Left ventricle myocardium inferior (tissue), 1 donor: ENCODE results near the gene CACNA2D2. TPM values are rescaled to one million over a fixed set of nuclear protein-coding genes. Genes with fewer than 3 reads are reported as not detected.

Experiments
- DNase-seq: peaks from one replicate; pipeline ENCODE4 v3.0.0-alpha.2; 2020
- H3K27ac ChIP-seq: fragments of 200-600 bp; replicated peaks from 2 replicates; pipeline ENCODE4 v1.8.0; 2021
- H3K27me3 ChIP-seq: fragments of 200-600 bp; 2 replicates; pipeline ENCODE4 v1.8.0; 2021; ENCODE audit warnings: low read depth
- H3K36me3 ChIP-seq: fragments of 200-600 bp; 2 replicates; pipeline ENCODE4 v1.8.0; 2021
- H3K4me1 ChIP-seq: fragments of 200-600 bp; 2 replicates; pipeline ENCODE4 v1.8.0; 2021
- H3K4me3 ChIP-seq: fragments of 200-600 bp; 2 replicates; pipeline ENCODE4 v1.8.0; 2021; ENCODE audit warnings: mild to moderate bottlenecking, moderate library complexity
- H3K9me3 ChIP-seq: fragments of 200-600 bp; replicated peaks from 2 replicates; pipeline ENCODE4 v1.8.0; 2021
- CTCF ChIP-seq: fragments of 200-600 bp; IDR thresholded peaks from 2 replicates; pipeline ENCODE4 v1.8.0; 2021; ENCODE audit warnings: antibody characterized with exemption, mild to moderate bottlenecking, borderline replicate concordance
- intact Hi-C: fragments of 100-400 bp; cut with micrococcal nuclease; formaldehyde crosslinking; loops from one replicate; pipeline ENCODE4 v1.11.0; 2022
- total RNA-seq: library from RNA; stranded (reverse); fragmentation: NEBNext Ultra II Directional; extraction: Animal tissue kit (Norgen Biotek cat#: 25700); gene quantifications from one replicate; pipeline ENCODE4 v1.2.1, GENCODE V29; 2021
- donor health status: DM: no; HTN: yes; CAD: no; lungs with severe emphysema.

Gene CACNA2D2
- total RNA-seq, 1 donor from 2014 or later = 2.3 TPM

- H3K4me1 ChIP-seq = peaks cover 90% of the 10 kb centered on the region
- H3K27ac ChIP-seq = peak overlapping the region; percentile 95
- H3K4me3 ChIP-seq = peak overlapping the region; percentile 97
- peaks cover 3% of the 10 kb centered on the region for H3K36me3 ChIP-seq
- intact Hi-C loops = no loop called here
- H3K27me3 ChIP-seq = peaks cover 15% of the 10 kb centered on the region
- H3K9me3 ChIP-seq = no peaks in the 10 kb centered on the region
- no peak for TF ChIP-seq CTCF
- DNase-seq = peak; percentile 100
These were observed 166.1 kb downstream of the CACNA2D2 start for GRCh38 chr3:50337175-50337861.

- DNase-seq = no peak
- peaks cover 14% of the 10 kb centered on the region for H3K27me3 ChIP-seq
- H3K36me3 ChIP-seq = peaks cover 10% of the 10 kb centered on the region
- peak overlapping the region; percentile 97 for H3K4me3 ChIP-seq
- peaks cover 94% of the 10 kb centered on the region for H3K4me1 ChIP-seq
- no peaks in the 10 kb centered on the region for H3K9me3 ChIP-seq
- TF ChIP-seq CTCF = no peak
- intact Hi-C loops = no loop called here
- peak overlapping the region; percentile 95 for H3K27ac ChIP-seq
These were observed 166.8 kb downstream of the CACNA2D2 start for GRCh38 chr3:50336452-50337174.

GRCh38 chr3:50334339-50335075 lies 168.9 kb downstream of the CACNA2D2 start:
- intact Hi-C loops = no loop called here
- H3K27ac ChIP-seq = peak overlapping the region; percentile 95
- no peaks in the 10 kb centered on the region for H3K27me3 ChIP-seq
- DNase-seq = no peak
- H3K9me3 ChIP-seq = no peaks in the 10 kb centered on the region
- H3K4me1 ChIP-seq = peaks cover 89% of the 10 kb centered on the region
- peaks cover 31% of the 10 kb centered on the region for H3K36me3 ChIP-seq
- TF ChIP-seq CTCF = no peak
- peak overlapping the region; percentile 97 for H3K4me3 ChIP-seq

GRCh38 chr3:50333744-50334328 lies 169.6 kb downstream of the CACNA2D2 start:
- H3K27ac ChIP-seq = peak overlapping the region; percentile 95
- intact Hi-C loops = no loop called here
- peak; percentile 64 for DNase-seq

More at GRCh38 chr3:50333744-50334328, 169.6 kb downstream of the CACNA2D2 start:
- H3K36me3 ChIP-seq = peaks cover 37% of the 10 kb centered on the region
- H3K4me3 ChIP-seq = peak overlapping the region; percentile 97
- TF ChIP-seq CTCF = no peak
- H3K27me3 ChIP-seq = no peaks in the 10 kb centered on the region
- peaks cover 86% of the 10 kb centered on the region for H3K4me1 ChIP-seq
- H3K9me3 ChIP-seq = no peaks in the 10 kb centered on the region
